ENCODE results near the gene STUB1.

Gene STUB1

GRCh38 chr16:644556-644955 lies 35.7 kb upstream of the STUB1 start:
- DNase-seq (ENCODE audit: low spot score) = no peak

GRCh38 chr16:645852-646678 lies 34.1 kb upstream of the STUB1 start:
- peak; percentile 93 for DNase-seq (ENCODE audit: low spot score)

GRCh38 chr16:646679-647172 lies 33.5 kb upstream of the STUB1 start:
- DNase-seq (ENCODE audit: low spot score) = no peak

GRCh38 chr16:647173-647902 lies 32.9 kb upstream of the STUB1 start:
- DNase-seq (ENCODE audit: low spot score) = no peak

DNA sequence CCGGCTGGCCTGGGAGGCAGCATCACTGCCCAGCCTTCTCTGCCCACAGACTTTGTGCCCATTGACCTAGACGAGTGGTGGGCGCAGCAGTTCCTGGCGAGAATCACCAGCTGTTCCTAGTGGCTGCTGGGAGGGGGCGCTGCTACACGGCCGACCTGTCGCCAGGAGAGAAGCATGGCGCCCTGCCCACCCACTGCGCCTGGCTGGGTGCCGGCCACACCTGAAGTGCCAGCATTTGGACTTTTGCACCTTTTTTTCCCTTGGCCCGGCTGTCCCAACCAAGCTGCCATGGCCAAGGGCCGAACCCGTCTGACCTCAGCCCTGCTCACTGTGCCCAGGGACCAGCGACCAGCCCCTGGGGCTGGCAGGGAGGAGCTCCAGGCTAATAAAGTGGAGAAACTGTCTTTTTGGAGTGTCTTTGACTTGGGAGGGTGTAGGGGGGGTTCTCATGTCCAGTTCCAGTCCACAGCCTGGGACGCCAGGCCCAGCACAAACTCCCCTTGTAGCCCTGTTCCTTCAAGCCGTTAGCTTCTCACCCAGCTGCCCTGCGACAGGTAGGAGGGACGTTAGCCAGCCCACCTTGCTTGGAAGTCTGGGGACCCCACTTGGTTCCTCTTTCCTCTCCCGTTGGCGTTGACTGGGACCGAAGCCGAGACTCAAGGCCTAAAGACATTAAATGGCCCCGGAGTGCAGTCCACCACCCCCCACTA lies 32.0 kb upstream of the STUB1 start:
- DNase-seq (ENCODE audit: low spot score) = no peak

GRCh38 chr16:648781-649589 lies 31.2 kb upstream of the STUB1 start, which contains the start of gene WDR90:
Gene WDR90 (plus strand): TSS chr16:649365. CDS start chr16:649417, 52 bp downstream.
- DNase-seq (ENCODE audit: low spot score) = peak; percentile 98

- no peak for DNase-seq (ENCODE audit: low spot score)
These were observed 30.6 kb upstream of the STUB1 start for GRCh38 chr16:649631-650030.

DNA sequence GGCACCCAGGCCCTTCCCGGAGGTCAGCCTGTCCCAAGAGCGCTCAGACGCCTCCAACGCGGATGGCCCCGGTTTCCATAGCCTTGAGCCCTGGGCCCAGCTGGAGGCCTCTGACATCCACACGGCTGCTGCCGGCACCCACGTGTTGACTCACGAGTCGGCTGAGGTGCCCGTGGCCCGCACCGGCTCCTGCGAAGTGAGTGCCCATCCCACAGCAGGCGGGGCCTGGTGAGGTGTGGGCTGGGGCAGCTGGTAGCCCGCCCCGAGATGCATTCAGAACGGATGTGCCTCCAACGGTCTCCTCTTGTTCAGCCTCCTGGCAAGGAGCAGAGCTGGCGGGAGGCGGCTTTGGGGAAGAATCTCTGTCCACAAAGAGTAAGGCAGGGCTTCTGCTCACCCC lies 28.4 kb upstream of the STUB1 start:
- DNase-seq (ENCODE audit: low spot score) = no peak

DNA sequence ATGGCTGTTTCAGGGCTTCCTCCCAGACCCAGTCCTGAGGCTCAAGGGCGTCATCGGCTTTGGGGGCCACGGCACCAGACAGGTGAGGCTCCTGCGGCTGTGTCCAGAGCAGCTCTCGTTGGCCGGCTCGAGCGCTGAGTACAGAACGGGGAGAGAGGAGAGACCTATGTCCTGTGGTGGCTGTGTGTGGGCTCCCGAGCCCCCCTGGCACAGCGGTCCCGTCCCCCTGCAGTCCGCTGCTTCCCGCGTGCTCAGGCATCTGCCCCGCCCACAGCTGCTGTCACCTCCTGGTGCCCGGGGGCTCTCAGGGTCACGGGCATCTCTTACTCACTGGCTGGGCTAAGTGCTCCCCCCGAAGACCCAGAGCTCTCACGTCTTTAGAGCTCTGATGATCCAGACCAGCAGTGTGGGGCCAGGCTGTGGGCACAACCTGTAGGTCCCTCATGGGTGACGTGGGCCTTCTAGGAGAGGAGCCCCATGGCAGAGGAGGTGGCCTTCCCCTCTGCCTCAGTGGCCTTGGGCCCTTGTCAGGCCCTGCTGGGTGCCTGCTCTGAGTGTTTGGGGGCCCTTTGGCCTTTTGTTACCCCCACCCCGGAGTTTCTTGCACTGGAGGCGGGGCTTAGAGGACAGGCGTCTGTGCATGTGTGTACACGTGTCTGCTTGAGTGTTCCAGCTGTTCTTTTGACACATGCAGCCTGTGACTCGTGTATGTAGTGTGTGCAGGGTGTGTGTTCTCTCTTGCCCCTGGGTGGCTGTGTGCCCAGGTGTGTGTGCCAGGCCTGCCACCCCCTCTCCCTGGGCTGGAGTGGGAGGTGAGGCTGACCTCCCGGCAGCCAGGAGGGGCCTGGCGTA lies 27.5 kb upstream of the STUB1 start:
- DNase-seq (ENCODE audit: low spot score) = no peak

GRCh38 chr16:654034-654433 lies 26.2 kb upstream of the STUB1 start:
- no peak for DNase-seq (ENCODE audit: low spot score)

- no peak for DNase-seq (ENCODE audit: low spot score)
These were observed 22.7 kb upstream of the STUB1 start for GRCh38 chr16:657487-657886.

- DNase-seq (ENCODE audit: low spot score) = no peak
These were observed 21.3 kb upstream of the STUB1 start for GRCh38 chr16:658679-659571.

GRCh38 chr16:659618-660017 lies 20.6 kb upstream of the STUB1 start:
- DNase-seq (ENCODE audit: low spot score) = no peak

GRCh38 chr16:660132-660458 lies 20.1 kb upstream of the STUB1 start:
- no peak for DNase-seq (ENCODE audit: low spot score)

DNA sequence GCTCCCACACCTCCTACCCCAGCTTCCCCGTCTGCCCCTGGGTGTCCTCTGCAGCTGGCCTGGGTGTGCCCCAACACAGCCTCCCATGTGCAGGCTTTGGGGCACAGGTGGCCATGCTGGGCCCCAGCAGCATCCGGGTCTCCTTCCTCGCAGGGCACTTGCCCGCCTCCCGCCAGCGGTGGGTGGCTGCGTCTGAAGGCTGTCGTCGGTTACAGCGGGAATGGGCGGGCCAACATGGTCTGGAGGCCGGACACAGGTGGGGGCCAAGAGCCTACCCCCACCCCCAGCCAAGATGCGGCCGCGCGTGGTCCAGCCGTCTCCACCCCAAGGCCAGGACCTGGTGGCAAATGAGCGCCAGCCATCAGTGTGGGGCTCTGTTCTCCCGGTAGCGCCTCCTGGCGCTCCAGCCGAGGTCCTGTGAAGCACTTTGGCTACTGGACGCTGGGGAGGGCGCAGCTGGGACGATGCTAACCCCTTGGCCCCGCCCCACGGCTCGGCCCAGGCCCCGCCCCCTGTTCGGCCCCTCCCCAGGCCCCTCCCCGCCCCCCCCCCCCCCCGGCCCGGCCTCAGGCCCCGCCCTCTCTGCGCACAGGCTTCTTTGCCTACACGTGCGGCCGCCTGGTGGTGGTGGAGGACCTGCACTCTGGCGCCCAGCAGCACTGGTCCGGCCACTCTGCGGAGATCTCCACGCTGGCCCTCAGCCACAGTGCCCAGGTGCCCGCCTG lies 19.6 kb upstream of the STUB1 start:
- DNase-seq (ENCODE audit: low spot score) = no peak

GRCh38 chr16:661184-661821 lies 18.9 kb upstream of the STUB1 start:
- DNase-seq (ENCODE audit: low spot score) = no peak

- DNase-seq (ENCODE audit: low spot score) = no peak
These were observed 18.1 kb upstream of the STUB1 start for GRCh38 chr16:662095-662494.

- no peak for DNase-seq (ENCODE audit: low spot score)
These were observed 17.6 kb upstream of the STUB1 start for GRCh38 chr16:662597-662996.

DNA sequence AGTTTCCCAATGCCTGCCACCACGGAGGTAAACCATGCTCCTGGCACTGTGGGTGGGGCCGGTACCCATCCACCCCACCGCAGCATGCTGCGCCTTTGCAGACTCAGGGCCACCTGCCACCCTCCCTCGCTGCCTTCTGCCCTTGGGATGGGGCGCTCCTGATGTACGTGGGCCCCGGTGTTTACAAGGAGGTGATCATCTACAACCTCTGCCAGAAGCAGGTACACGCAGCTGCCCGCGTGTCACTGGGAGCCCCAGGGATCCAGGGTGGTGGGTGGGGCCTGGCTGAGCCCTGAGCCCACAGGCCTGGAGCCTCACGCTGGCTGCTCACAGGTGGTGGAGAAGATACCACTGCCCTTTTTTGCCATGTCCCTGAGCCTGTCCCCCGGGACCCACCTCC lies 13.6 kb upstream of the STUB1 start:
- no peak for DNase-seq (ENCODE audit: low spot score)
